ENCODE data around the gene NUP205.
"Not testable (repeated sequence)": the region's sequence is repeated elsewhere in the genome, so short reads cannot be mapped to it uniquely, and the experiment has no call there.

The NUP205 gene

GRCh38 chr7:135670179-135670578 is 112.5 kb downstream of the NUP205 start:
- DNase-seq, result no peak

- DNase-seq, result no peak
Measured at GRCh38 chr7:135672560-135673359, 115.0 kb downstream of the NUP205 start.

- DNase-seq, result no peak
Measured at GRCh38 chr7:135673360-135673706, 115.6 kb downstream of the NUP205 start.

GRCh38 chr7:135678612-135679575 is 121.2 kb downstream of the NUP205 start:
- no peak for DNase-seq

GRCh38 chr7:135681762-135682161 is 124.0 kb downstream of the NUP205 start:
- no peak for DNase-seq

- DNase-seq, result no peak
Measured at GRCh38 chr7:135682191-135682590, 124.5 kb downstream of the NUP205 start.

- no peak for DNase-seq
Measured at GRCh38 chr7:135683609-135684008, 125.9 kb downstream of the NUP205 start.

GRCh38 chr7:135684136-135684535 is 126.4 kb downstream of the NUP205 start:
- DNase-seq, result no peak

GRCh38 chr7:135684699-135685098 is 127.0 kb downstream of the NUP205 start:
- DNase-seq, result no peak

GRCh38 chr7:135685306-135686084 is 127.8 kb downstream of the NUP205 start:
- DNase-seq, result no peak

GRCh38 chr7:135687466-135687865 is 129.7 kb downstream of the NUP205 start:
- no peak for DNase-seq

GRCh38 chr7:135690566-135690965 is 132.8 kb downstream of the NUP205 start:
- DNase-seq, result no peak

- no peak for DNase-seq
Measured at GRCh38 chr7:135692055-135692454, 134.3 kb downstream of the NUP205 start.

- not testable (repeated sequence) for DNase-seq
Measured at GRCh38 chr7:135692606-135693005, 134.9 kb downstream of the NUP205 start.

- no peak for DNase-seq
Measured at GRCh38 chr7:135693558-135693957, 135.8 kb downstream of the NUP205 start.

GRCh38 chr7:135697276-135698049 is 139.7 kb downstream of the NUP205 start:
- DNase-seq, result no peak
